HEK293T (cell line): ENCODE data around the gene ZNF560.

Source experiments
- CTCF ChIA-PET: fragments of 350-600 bp; formaldehyde crosslinking; extraction: SDS; loops from one replicate; lab custom pipeline; 2021; ENCODE audit warnings: antibody characterized with exemption, inconsistent platforms; lab: Yijun Ruan, JAX
- POLR2A ChIA-PET: fragments of 350-600 bp; formaldehyde crosslinking; extraction: SDS; loops from one replicate; lab custom pipeline; 2020; ENCODE audit warnings: antibody characterized with exemption, inconsistent platforms; lab: Yijun Ruan, JAX
- DNase-seq: peaks from one replicate; pipeline ENCODE4 v3.0.0; 2012; ENCODE audit warnings: mixed read lengths; ENCODE audit errors: extremely low spot score
- ARNT ChIP-seq: fragments of 450-650 bp; IDR thresholded peaks from 2 replicates; pipeline ENCODE4 v1.6.1; 2017; ENCODE audit warnings: mild to moderate bottlenecking
- BHLHE40 ChIP-seq: fragments of 450-650 bp; IDR thresholded peaks from 2 replicates; pipeline ENCODE4 v1.6.1; 2016; ENCODE audit warnings: mild to moderate bottlenecking, moderate library complexity, borderline replicate concordance
- CTBP1 ChIP-seq: fragments of 450-650 bp; IDR thresholded peaks from 2 replicates; pipeline ENCODE4 v1.6.1; 2016; ENCODE audit warnings: borderline replicate concordance
- ELF4 ChIP-seq: fragments of 450-650 bp; IDR thresholded peaks from 2 replicates; pipeline ENCODE4 v1.6.1; 2017; ENCODE audit warnings: antibody characterized with exemption
- FOXA1 ChIP-seq: fragments of 450-650 bp; IDR thresholded peaks from 2 replicates; pipeline ENCODE4 v1.6.1; 2016; ENCODE audit warnings: mild to moderate bottlenecking
- FOXK2 ChIP-seq: fragments of 450-650 bp; IDR thresholded peaks from 2 replicates; pipeline ENCODE4 v1.6.1; 2016; ENCODE audit warnings: mild to moderate bottlenecking
- FOXM1 ChIP-seq: fragments of 450-650 bp; IDR thresholded peaks from 2 replicates; pipeline ENCODE4 v1.6.1; 2017; ENCODE audit warnings: mild to moderate bottlenecking, borderline replicate concordance
- HDGF ChIP-seq: fragments of 450-650 bp; IDR thresholded peaks from 2 replicates; pipeline ENCODE4 v1.6.1; 2017; ENCODE audit warnings: antibody characterized with exemption, borderline replicate concordance
- L3MBTL2 ChIP-seq: fragments of 450-650 bp; conservative IDR thresholded peaks from 2 replicates; pipeline ENCODE4 v1.6.1; 2016; ENCODE audit warnings: mild to moderate bottlenecking
- LEF1 ChIP-seq: fragments of 450-650 bp; IDR thresholded peaks from 2 replicates; pipeline ENCODE4 v1.6.1; 2017; ENCODE audit warnings: mild to moderate bottlenecking, borderline replicate concordance
- NFRKB ChIP-seq: fragments of 450-650 bp; IDR thresholded peaks from 2 replicates; pipeline ENCODE4 v1.6.1; 2016; ENCODE audit warnings: mild to moderate bottlenecking, moderate library complexity
- PKNOX1 ChIP-seq: fragments of 450-650 bp; IDR thresholded peaks from 2 replicates; pipeline ENCODE4 v1.6.1; 2016
- SP1 ChIP-seq: fragments of 450-650 bp; IDR thresholded peaks from 2 replicates; pipeline ENCODE4 v1.6.1; 2017
- SUZ12 ChIP-seq: fragments of 450-650 bp; IDR thresholded peaks from 2 replicates; pipeline ENCODE4 v1.6.1; 2016; ENCODE audit warnings: mild to moderate bottlenecking
- TARDBP ChIP-seq: fragments of 450-650 bp; IDR thresholded peaks from 2 replicates; pipeline ENCODE4 v1.6.1; 2016
- ZNF384 ChIP-seq: fragments of 450-650 bp; IDR thresholded peaks from 2 replicates; pipeline ENCODE4 v1.6.1; 2016

Gene ZNF560

GRCh38 chr19:9436358-9436757 lies 62.1 kb downstream of the ZNF560 start:
- TF ChIP-seq L3MBTL2 (no peak), PKNOX1 (no peak), HDGF (no peak), CTBP1 (no peak), FOXM1 (no peak), ZNF384 (no peak), NFRKB (no peak), SUZ12 (no peak), FOXK2 (no peak), FOXA1 (no peak), SP1 (no peak), ELF4 (no peak), LEF1 (no peak), BHLHE40 (no peak), TARDBP (no peak), ARNT (no peak)
- ChIA-PET POLR2A (no interaction called here), CTCF (no interaction called here)
- DNase-seq = no peak

GRCh38 chr19:9435279-9436268 lies 62.8 kb downstream of the ZNF560 start, which contains the start of gene ZNF266:
Gene ZNF266, minus strand, starts transcription at chr19:9435573. Its CDS starts 15,484 bp downstream, at chr19:9420089.
- DNase-seq = peak; percentile 94
- peak; percentile 73 for TF ChIP-seq FOXK2
- TF ChIP-seq ELF4 = peak; percentile 38; the same call in 1 of the 2 replicates
- peak; percentile 74 for TF ChIP-seq L3MBTL2
- TF ChIP-seq FOXM1 = no peak
- CTCF ChIA-PET = interaction anchor here (0.6 kb wide), 1 partner anchor 358 kb away, joined by 3 read pairs; no protein-coding TSS in a partner anchor
- POLR2A ChIA-PET = interaction anchor here (1.0 to 1.5 kb wide), 3 partner anchors 11 to 383 kb away, joined by 3 to 4 read pairs (median 3); partner anchors contain the start of gene FBXL12

- TF ChIP-seq FOXK2 (no peak), FOXM1 (no peak), ZNF384 (no peak), CTBP1 (no peak), ARNT (no peak), ELF4 (no peak)
- DNase-seq = no peak
- ChIA-PET POLR2A (no interaction called here), CTCF (no interaction called here)
These were observed 66.9 kb downstream of the ZNF560 start for GRCh38 chr19:9431475-9431874.

GRCh38 chr19:9430444-9430843 lies 68.0 kb downstream of the ZNF560 start:
- TF ChIP-seq TARDBP = no peak
- no peak for TF ChIP-seq CTBP1
- TF ChIP-seq ELF4 = no peak
- CTCF ChIA-PET = no interaction called here
- POLR2A ChIA-PET = no interaction called here

GRCh38 chr19:9427941-9428340 lies 70.5 kb downstream of the ZNF560 start:
- TF ChIP-seq SUZ12 = no peak
- TF ChIP-seq BHLHE40 = no peak
- TF ChIP-seq SP1 = no peak
- no peak for TF ChIP-seq HDGF
- TF ChIP-seq FOXA1 = no peak
- TF ChIP-seq NFRKB = no peak
- no peak for TF ChIP-seq PKNOX1
- no peak for TF ChIP-seq FOXM1
- CTCF ChIA-PET = no interaction called here
- POLR2A ChIA-PET = no interaction called here
- no peak for DNase-seq

More at GRCh38 chr19:9430444-9430843, 68.0 kb downstream of the ZNF560 start:
- no peak for DNase-seq
